WI38 (cell line): ENCODE data around the gene STT3A.

Experiments
- H3K4me3 ChIP-seq: 2 replicates; pipeline ENCODE4 v1.5.1; 2011; ENCODE audit warnings: low read depth, mild to moderate bottlenecking, control low read depth, low read length
- CTCF ChIP-seq: IDR thresholded peaks from 2 replicates; pipeline ENCODE4 v1.5.1; 2012; ENCODE audit warnings: low read depth, mild to moderate bottlenecking, control low read depth, low read length

Gene STT3A

GRCh38 chr11:125605417-125605816 is 12.8 kb downstream of the STT3A start:
- no peak overlapping the region for H3K4me3 ChIP-seq
- no peak for TF ChIP-seq CTCF

DNA sequence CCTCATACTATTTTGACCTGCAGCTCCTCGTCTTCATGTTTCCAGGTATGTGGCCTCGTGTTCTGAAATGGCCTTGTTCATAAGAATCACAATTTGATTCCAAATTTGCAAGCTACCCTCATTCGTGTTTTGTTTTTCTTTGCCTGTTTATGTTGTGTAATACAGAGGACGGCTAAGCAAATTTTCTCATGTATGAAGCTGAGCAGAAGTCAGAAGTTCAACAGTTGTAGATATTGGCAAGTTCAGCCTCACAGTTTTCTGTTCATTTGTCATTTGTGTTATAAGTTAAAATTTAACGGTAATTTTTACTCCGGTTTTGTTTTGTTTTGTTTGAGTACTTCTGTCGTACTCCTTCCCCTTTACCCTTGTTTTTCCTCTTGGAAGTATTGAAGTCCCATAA is 16.9 kb downstream of the STT3A start:
- no peak overlapping the region for H3K4me3 ChIP-seq
- no peak for TF ChIP-seq CTCF

- no peak overlapping the region for H3K4me3 ChIP-seq
- TF ChIP-seq CTCF: no peak
Observed at GRCh38 chr11:125618383-125618782, 25.7 kb downstream of the STT3A start.

DNA sequence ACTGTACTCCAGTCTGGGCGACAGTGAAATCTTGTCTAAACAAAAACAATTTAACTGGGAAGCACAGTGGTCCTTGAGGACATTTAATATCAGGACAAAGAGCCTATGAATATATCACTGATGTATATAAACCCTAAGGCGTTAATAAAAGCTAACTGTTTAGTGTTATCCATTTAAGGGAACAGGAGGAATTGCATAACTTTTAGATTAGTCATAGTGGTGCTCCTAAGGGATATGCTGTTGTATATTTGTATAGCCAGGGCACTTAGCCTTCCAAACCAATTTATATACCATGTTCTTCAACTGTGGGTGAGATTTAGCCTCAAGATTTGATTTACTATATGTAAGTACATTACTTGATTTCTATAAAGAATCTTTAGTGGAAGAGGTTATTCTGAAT is 29.3 kb downstream of the STT3A start:
- TF ChIP-seq CTCF: no peak
- no peak overlapping the region for H3K4me3 ChIP-seq

GRCh38 chr11:125623064-125623463 is 30.4 kb downstream of the STT3A start:
- H3K4me3 ChIP-seq: no peak overlapping the region
- no peak for TF ChIP-seq CTCF

DNA sequence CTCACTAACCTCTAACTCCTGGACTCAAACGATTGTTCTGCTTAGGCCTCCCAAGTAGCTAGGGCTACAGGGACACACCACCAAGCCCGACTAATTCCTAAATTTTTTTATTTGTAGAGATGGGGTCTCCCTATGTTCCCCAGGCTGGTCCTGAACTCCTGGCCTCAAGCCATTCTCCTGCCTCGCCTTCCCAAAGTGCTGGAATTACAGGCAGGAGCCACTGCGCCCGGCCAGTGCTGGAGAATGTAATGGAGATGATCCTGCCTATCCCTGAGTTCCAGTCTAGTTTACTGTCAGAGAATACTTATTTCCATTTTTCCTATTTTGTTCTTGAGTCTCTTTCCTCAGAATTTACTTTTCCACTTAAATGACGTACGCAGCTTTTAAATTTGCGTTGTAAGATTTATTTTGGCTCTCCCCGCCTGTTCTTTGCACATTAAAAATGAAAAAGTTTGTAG is 32.1 kb downstream of the STT3A start, which contains the start of gene CHEK1:
Gene CHEK1, plus strand, starts transcription at position 408 of the 458 bp plus-strand sequence. CDS start 1,606 bp downstream, outside the sequence.
- no peak for TF ChIP-seq CTCF
- peak within 1 kb of the TSS; percentile 78 for H3K4me3 ChIP-seq

- peak overlapping the region; percentile 78 for H3K4me3 ChIP-seq
- no peak for TF ChIP-seq CTCF
Observed at GRCh38 chr11:125625225-125625629, 32.6 kb downstream of the STT3A start.
